AG09309 (cell line): Measurements from ENCODE around the gene TMEM236.

Experiments
- DNase-seq: peaks from one replicate; pipeline ENCODE4 v3.0.0-alpha.2; 2010; ENCODE audit warnings: low read depth
- H3K4me3 ChIP-seq: 2 replicates; pipeline ENCODE4 v1.5.1; 2011; ENCODE audit warnings: mild to moderate bottlenecking, low read depth, low read length, moderate library complexity; ENCODE audit not compliant: control insufficient read depth
- CTCF ChIP-seq: IDR thresholded peaks from 2 replicates; pipeline ENCODE4 v1.5.1; 2011; ENCODE audit warnings: mild to moderate bottlenecking, low read depth, low read length, inconsistent platforms; ENCODE audit not compliant: insufficient read depth, control insufficient read depth; ENCODE audit errors: missing control alignments

TMEM236 gene

DNA sequence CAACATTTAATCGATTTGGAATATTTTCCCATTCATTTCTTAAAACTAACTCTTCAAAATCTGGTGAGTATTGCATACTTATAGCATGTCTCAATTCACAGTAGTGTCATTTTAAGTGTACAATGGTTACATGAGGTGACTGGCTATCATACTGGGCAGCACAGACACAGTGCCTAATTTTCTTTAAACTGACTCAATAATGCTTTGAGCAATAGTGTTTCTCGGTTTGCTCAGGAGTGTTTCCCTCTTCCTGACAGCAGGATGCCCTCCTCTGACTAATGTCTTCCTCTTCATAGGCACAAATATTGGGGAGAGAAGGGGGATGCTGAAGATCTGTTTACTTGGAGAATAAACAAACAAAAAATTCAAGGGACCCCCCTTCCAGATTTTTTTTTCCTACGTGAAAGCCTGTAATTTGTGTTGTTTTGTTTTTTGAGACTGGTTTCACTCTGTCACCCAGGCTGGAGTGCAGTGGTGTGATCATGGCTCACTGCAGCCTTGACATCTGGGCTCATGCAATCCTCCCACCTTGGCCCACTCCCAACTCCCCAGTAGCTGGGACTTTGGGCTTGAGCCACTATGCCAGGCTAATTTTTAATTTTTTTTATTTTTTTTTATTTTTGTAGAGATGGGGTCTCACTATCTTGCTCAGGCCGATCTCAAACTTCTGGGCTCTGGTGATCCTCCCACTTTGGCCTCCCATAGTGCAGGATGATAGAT lies 59.3 kb downstream of the TMEM236 start:
- DNase-seq: no peak
- no peak for TF ChIP-seq CTCF
- no peak overlapping the region for H3K4me3 ChIP-seq

DNA sequence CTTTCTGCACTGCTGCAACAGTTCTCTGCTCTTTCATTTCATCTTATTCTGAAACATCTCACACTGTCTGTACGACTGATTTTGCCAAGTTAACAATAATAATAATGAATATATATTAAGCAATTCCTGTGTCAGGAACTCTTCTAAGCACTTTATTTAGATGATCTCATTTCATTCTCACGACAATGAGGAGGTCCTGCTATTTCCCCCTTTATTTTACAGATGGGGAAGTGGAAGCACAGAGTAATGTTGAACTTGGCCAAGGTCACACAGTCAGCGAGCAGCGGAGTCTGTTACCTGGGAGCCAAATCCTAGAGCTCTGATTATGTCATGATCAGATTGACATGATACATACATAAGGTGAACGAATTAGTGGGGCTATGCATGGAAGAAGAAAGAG lies 63.0 kb downstream of the TMEM236 start:
- H3K4me3 ChIP-seq: no peak overlapping the region
- no peak for DNase-seq
- TF ChIP-seq CTCF: no peak

DNA sequence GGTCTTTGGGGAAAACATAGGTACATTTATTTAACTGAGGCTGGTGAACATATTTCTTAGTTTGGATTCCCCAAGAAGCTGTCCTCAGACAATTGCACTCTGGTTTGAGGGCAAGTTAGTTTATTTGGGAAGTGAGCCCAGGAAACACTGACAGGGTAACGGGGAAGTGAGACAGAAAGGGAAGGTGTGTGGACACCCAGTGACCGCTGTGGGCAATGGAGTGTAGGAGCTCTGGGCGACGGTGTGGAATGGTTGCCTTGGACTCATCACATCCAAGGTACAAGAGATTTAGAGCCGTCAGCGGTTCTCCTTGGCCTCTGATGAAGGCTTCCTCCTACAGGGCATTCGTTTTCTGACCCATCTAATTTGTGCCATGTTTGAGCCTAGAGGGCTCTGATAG lies 64.2 kb downstream of the TMEM236 start:
- TF ChIP-seq CTCF: no peak
- no peak for DNase-seq
- no peak overlapping the region for H3K4me3 ChIP-seq

GRCh38 chr10:17817316-17817715 lies 65.3 kb downstream of the TMEM236 start:
- no peak overlapping the region for H3K4me3 ChIP-seq
- no peak for DNase-seq
- no peak for TF ChIP-seq CTCF

DNA sequence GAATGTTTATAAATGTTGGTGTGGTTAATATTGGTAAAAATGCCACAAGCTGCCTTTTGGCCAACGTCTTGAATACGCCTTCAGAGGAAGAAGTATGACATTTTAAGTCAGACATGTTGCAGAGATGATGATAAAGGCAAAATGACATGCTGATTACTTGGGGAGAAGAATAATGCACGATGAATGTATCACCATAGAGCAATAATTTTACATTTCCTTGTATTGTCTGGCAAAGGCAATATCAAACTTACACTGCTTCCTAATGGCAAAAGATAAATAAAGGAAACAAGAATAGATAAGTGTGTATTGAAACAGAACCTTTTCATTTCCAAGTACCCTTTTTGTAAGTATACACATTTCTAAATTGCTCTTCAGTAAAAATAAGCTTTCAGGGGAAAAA lies 65.8 kb downstream of the TMEM236 start:
- TF ChIP-seq CTCF: no peak
- DNase-seq: no peak

DNA sequence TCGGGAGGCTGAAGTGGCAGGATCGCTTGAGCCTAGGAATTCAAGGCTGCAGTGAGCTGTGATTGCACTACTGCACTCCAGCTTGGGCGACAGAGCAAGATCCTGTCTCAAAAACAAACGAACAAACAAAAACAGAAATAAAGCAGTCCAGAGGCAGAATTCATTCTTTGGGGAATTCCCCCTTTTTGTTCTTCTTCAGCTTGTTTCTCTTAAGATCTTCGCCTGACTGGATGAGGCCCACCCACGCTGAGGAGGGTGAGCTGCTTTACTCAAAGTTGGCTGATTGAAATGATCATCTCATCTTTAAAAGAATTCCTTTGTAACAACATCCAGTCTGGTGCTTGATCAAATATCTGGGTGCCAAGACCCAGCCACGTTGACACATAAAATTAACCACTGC lies 67.8 kb downstream of the TMEM236 start:
- H3K4me3 ChIP-seq: no peak overlapping the region
- TF ChIP-seq CTCF: no peak
- DNase-seq: no peak

More for the DNA sequence above, 65.8 kb downstream of the TMEM236 start:
- no peak overlapping the region for H3K4me3 ChIP-seq

DNA sequence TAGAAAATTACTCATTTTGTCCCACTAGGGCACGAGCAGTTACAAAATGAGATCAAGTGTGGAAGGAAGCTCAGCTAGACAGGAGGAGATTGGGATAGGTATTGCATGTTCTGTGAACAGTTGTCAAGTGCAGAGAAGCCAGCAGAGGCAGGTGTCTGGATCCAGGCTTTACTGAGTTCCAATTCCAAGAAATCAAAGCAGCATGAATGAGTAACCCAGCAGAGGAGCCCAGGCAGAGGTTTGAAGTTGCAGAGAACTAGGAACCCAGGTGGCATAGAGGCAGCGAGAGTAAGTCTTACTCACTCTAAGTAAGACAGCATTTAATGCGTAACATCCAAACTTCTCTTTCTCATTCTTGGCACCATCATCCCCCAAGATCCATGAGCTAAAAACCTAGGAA lies 68.9 kb downstream of the TMEM236 start:
- TF ChIP-seq CTCF: no peak
- DNase-seq: no peak
- H3K4me3 ChIP-seq: no peak overlapping the region
